NCI-H128 (cell line): ENCODE measurements around the gene DCLRE1B.

Experiments used
- DNase-seq: peaks from one replicate; lab custom pipeline; 2025; ENCODE audit not compliant: unreplicated experiment; lab: John Stamatoyannopoulos, UW

The DCLRE1B gene

GRCh38 chr1:113886417-113887401 is 18.4 kb upstream of the DCLRE1B start:
- DNase-seq: no peak

DNA sequence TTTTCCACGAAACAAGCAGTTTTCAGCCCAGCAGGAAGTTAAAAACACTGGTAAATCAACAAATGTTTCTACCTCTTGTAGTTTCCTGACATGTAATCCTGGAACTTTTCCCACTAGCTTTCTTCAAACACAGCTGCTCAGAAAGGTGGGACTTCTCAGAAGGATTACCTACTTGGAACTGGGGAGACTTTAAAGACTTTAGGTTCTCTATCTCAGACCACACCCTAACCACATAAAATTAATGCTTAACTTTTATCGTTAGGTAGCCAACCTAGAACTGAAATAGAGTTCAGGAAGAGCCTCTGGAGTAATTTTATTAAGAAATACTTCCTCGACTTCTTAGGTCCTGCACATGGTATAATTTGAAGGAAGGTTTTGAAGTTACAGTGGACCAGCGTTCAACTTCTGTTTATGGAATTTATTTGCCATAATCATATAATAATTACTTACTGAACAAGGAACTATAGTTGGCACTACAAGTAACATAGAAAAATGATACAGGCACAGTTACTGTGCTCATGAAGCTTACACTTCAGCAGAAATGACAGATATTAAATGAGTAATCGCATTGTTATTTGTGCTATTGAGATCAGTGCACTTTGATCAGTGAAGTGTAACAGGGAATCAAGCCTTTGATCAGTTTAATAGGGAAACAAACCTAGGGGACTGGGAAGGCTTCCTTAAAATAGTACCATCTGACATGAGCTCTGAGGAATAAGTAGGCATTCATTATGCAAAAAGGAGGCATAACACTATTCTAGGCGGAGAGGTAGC is 17.5 kb upstream of the DCLRE1B start, which contains the start of gene BCL2L15:
BCL2L15 (minus strand) TSS at position 180 of the 774 bp plus-strand sequence. CDS start 206 bp downstream, outside the sequence.
- DNase-seq: no peak

DNA sequence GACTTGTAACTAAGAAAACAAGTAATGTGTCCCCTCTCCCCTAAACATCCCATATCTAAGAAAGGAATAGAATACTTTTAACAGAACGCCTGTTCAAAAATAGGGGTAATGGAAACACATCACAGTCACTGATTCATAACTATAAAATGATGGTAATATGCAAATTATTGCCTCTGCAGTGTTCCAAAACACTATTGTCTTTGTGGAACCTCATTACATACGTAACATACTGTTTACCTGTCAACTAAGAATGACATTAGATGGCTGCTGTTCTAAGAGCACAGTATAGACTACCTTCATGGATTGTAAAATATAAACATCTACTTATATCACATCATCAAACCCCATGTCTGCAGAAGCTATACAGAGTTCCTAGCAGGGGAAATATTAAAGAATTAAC is 14.3 kb upstream of the DCLRE1B start:
- no peak for DNase-seq

GRCh38 chr1:113891631-113892220 is 13.4 kb upstream of the DCLRE1B start:
- DNase-seq: no peak

GRCh38 chr1:113893267-113893666 is 11.9 kb upstream of the DCLRE1B start:
- no peak for DNase-seq

- DNase-seq: no peak
Observed at GRCh38 chr1:113895098-113895497, 10.0 kb upstream of the DCLRE1B start.

- DNase-seq: no peak
Observed at GRCh38 chr1:113895961-113896360, 9.2 kb upstream of the DCLRE1B start.

DNA sequence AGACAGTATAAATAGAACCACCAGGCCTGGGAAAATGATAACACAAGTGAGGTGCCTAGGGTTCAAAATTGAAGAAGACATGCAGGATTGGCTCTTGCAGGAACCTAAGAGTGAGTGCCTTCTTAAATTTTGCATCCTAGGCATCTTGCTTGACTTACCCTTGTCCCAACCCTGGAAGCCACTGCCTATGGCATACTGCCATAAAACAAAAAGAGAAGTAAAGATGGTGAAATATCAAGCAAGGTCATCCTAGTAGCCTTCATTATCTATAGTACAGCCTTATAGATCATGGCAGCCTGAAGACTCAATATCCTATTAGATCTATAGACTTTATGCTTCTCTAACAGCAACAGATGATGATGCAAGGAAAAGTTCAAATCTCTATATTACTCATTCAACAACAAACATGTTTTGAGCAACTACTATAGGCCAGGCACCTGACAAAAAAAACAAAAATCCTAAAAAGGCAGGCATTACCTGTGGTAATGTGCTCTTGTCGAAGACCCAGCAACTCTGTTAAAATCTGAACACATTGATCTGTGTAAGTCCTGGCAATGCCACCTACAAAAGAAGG is 6.8 kb upstream of the DCLRE1B start:
- DNase-seq: no peak

GRCh38 chr1:113899111-113899510 is 6.0 kb upstream of the DCLRE1B start:
- DNase-seq: no peak

- no peak for DNase-seq
Observed at GRCh38 chr1:113901191-113901590, 3.9 kb upstream of the DCLRE1B start.

- DNase-seq: no peak
Observed at GRCh38 chr1:113903501-113904292, 1.4 kb upstream of the DCLRE1B start.

DNA sequence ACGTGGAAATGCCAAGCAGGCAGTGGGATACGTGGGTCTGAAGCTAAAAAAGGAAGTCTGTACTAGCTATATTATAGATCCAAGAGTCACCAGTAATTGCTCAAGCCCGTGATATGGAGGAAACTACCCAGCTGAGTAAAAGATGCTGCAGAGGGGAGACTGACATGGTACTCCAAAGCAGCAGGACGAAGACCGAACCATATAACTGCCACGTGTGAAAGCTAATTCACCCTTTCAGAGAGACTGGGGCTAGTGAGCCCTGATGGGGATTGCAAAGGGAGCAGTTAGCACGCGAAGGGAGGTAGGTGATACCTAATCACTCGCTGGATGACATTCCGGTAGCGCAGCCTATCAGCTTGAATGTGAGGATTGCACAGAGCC is 843 bp upstream of the DCLRE1B start:
- DNase-seq: peak; percentile 64

DNA sequence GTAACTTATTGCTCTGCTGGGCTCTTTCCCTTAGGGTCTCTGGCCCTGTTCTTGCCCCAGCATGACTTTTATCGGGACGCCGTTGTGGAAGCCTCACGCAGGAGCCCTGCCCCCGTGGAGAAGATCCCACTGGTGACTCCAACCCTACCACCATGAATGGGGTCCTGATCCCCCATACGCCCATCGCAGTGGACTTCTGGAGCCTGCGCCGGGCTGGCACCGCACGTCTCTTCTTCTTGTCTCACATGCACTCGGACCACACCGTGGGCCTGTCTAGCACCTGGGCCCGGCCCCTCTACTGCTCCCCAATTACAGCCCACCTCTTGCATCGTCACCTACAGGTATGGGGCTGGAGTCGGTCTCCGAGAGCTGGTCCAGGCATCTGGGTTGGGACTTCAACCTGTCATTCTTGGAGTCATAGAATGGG is 322 bp downstream of the DCLRE1B start:
- no peak for DNase-seq

DNA sequence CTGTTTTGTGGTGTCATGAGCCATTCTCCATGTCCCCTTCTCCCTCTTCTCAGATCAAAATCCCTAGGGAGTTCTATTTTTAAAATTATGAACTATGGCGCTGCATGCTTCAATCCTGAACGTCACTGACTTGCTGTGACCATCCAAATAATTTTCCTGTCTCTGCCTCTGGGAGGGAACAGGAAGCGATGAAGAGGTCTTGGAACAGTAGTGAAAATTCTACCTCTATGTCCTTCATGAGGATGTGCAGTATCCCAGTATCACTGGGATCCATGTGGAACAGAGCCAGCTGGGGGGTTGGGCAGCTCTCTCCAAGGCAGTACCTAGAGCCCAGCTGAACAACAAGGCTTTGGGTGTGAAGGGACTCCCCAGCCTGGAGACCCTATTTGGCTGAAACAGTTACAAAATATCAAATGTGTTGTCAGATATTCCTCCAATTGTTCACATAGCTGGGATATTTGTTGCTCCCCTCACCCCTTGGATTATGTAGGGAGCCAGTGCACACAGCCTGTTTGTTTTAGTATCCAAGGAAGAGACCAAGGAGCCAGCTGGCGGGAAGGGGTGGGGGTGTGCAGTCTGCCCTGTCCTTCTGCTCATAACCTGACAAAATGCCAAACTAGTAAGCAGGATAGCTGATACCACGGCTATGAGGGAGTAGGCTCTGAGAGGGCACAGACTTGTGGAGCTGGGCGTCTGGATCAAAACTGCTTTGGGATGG is 7.6 kb downstream of the DCLRE1B start:
- DNase-seq: no peak

GRCh38 chr1:113913312-113913668 is 8.2 kb downstream of the DCLRE1B start:
- no peak for DNase-seq

DNA sequence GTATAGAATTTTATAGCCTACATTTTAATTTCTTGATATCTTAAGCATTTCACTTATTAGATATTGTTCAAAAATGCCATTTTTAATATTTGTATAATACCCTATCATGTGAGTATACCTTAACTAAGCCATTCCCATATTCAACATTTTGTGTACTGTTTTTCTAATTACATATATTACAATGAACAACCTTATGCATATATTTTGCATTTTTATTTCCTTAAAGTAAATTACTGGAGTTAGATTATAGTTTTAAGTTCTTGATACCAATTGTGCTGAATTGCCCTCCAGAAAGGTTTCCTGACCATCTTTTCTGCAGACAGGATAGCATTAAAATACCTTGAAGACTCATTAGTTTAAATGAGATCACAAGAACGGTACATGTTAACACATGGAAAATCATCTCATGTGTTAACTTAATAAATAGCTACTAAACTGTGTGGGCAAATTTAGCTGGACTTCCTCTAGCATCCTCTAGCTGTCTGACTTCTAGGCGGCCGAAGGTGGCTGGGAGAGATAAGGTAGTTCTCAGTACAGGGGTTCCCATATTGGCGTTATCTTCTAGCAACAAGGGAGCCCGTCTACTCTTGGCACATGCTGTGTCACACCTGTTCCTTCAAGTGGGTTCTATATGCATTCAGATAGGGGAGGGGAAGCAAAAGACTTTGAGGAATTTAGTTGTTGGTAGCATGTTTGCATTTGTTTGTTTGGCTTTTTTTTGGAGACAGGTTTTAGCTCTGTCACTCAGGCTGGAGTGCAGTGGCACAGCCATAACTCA is 8.9 kb downstream of the DCLRE1B start:
- DNase-seq: no peak

DNA sequence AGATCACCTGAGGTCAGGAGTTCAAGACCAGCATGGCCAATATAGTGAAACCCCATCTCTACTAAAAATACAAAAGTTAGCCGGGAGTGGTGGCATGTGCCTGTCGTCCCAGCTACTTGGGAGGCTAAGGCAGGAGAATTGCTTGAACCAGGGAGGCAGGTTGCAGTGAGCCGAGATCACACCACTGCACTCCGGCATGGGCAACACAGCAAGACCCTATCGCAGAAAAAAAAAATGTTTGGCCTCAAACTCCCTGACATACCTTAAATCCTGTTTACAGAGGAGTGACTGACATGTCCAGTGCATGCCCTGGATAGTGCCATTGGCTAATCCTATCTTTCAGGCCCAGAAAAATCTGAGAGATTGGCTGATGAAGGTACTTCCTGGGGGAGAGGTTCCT is 11.8 kb downstream of the DCLRE1B start:
- DNase-seq: no peak

DNA sequence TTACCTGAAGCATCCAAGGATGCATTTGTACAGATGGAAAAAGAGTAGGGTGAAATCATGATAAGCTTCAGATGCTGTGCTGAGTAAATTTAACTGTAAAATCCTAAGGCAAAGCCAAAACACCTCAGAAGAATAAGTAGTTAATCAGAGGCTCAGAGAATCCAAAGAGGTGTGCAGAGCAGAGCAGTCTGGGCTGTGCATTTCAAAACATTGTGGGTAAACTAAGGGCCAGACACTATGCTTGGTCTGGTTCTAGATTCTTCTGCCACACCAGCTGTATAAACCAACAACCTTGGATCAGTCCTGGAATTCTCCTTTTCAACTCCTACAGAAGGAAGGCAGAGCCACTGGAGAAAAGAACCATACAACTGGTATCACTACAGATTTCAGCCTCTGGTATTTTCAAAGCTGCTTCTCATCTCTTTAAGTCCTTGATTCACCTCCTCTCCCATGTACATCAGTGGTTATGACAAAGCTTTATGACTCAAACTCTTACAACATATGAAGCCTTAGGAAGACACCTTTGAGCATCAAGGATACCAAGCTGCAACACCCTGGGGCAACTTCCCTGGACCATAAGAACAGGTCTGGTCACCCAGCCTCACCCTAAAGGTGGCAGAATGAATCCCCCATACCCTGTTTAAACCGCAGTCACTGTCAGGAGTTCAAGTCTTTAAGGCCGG is 12.4 kb downstream of the DCLRE1B start:
- DNase-seq: no peak
